Activated naive CD8-positive, alpha-beta T cell treated with anti-CD3 and anti-CD28 coated beads for 36 hours (primary cell): ENCODE data around the gene APBB3. TPM values are rescaled to one million over a fixed set of nuclear protein-coding genes. Genes with fewer than 3 reads are reported as not detected.

Source experiments
- DNase-seq: peaks from one replicate; pipeline ENCODE4 v3.0.0; 2021
- H3K27ac Mint-ChIP-seq: one replicate; pipeline ENCODE4 v1.8.0; 2022; ENCODE audit warnings: mild to moderate bottlenecking, moderate library complexity, mixed read lengths
- H3K27me3 Mint-ChIP-seq: one replicate; pipeline ENCODE4 v1.8.0; 2022; ENCODE audit warnings: mild to moderate bottlenecking, mixed read lengths
- H3K36me3 Mint-ChIP-seq: one replicate; pipeline ENCODE4 v1.8.0; 2021; ENCODE audit warnings: mild to moderate bottlenecking, mixed read lengths
- H3K4me1 Mint-ChIP-seq: one replicate; pipeline ENCODE4 v1.8.0; 2021; ENCODE audit warnings: mixed read lengths
- H3K4me3 Mint-ChIP-seq: one replicate; pipeline ENCODE4 v1.8.0; 2022; ENCODE audit warnings: mild to moderate bottlenecking, moderate library complexity, mixed read lengths
- H3K9me3 Mint-ChIP-seq: one replicate; pipeline ENCODE4 v1.8.0; 2022; ENCODE audit warnings: mixed read lengths
- total RNA-seq, 2 experiments: library from RNA; stranded (reverse); gene quantifications; one replicate each; pipeline ENCODE4 v1.2.3, GENCODE V29; 2021

Gene APBB3
- total RNA-seq, 2 experiments from 2014 or later: 17.5 to 17.8 TPM

DNA sequence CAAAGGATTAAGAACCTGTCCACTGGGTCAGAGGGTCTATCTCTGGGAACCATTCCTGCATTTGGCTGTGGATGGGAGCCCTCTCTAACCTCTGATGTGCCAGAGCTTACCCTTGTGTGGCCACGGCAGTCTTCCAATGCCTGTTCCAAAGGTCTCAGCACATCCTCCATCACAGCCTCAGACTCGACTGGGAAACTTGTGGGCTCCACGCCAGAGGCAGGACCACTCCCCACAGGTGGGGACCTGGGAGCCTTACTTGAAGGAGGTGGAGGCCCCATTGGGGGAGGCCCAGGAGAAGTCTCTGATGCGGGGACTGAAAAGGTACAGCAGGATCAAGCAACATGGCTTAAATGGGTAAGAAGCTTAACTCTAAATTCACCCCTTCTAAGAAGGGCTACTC is 12.5 kb downstream of the APBB3 start:
- no peak for DNase-seq
- Mint-ChIP-seq H3K4me3 (no peak overlapping the region), H3K27ac (peak overlapping the region; percentile 75)

DNA sequence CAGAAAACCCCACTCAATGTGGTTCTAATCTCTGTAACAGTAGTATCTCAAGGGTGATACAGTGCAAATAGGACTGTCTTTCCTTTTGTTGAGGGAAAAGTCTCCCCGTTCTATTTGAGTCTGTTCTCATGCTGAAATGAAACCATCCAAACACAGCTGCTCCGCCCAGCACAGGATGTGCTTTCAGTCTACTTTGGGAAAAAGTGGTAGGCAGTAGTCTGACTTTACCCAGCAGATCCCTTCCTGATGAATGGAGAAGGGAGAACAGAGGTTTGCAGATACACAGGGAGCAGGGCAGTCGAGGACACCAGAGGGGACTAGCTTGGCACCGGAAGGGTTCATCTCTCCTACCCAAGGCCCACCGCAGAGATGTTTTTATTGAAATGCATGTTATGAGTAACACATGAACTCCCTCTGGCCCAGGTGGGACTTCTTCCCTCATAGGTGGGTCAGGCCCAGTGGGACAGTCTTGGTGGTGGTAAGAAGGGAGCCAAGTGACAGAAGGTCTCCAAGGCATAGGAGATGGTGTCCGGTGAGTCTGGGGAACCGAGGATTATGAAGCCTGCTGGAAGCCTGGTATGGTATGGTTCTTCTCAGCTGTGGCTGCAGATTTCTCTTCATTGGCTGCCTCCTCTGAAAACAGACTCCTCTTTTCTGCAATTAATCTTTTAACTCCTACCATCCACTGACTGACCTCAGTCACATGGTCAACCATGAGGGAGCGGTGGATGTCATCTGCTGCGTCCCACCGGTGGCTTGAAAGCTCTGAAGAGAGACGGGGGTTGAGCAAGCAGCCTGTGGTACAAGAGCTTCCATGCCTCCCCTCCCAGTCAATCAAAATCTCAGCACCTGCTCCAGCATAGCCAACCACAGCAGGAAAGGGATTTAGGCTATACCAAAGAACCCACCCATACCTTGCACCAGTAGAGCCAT is 14.0 kb downstream of the APBB3 start:
- DNase-seq: no peak
- Mint-ChIP-seq H3K27ac (peak overlapping the region; percentile 75), H3K36me3 (peaks cover 61% of the 10 kb centered on the region), H3K27me3 (no peaks in the 10 kb centered on the region), H3K4me3 (no peak overlapping the region), H3K9me3 (no peaks in the 10 kb centered on the region), H3K4me1 (peaks cover 71% of the 10 kb centered on the region)

More for the DNA sequence above, 12.5 kb downstream of the APBB3 start:
- Mint-ChIP-seq H3K36me3 (peaks cover 69% of the 10 kb centered on the region), H3K4me1 (peaks cover 78% of the 10 kb centered on the region), H3K9me3 (no peaks in the 10 kb centered on the region), H3K27me3 (no peaks in the 10 kb centered on the region)

DNA sequence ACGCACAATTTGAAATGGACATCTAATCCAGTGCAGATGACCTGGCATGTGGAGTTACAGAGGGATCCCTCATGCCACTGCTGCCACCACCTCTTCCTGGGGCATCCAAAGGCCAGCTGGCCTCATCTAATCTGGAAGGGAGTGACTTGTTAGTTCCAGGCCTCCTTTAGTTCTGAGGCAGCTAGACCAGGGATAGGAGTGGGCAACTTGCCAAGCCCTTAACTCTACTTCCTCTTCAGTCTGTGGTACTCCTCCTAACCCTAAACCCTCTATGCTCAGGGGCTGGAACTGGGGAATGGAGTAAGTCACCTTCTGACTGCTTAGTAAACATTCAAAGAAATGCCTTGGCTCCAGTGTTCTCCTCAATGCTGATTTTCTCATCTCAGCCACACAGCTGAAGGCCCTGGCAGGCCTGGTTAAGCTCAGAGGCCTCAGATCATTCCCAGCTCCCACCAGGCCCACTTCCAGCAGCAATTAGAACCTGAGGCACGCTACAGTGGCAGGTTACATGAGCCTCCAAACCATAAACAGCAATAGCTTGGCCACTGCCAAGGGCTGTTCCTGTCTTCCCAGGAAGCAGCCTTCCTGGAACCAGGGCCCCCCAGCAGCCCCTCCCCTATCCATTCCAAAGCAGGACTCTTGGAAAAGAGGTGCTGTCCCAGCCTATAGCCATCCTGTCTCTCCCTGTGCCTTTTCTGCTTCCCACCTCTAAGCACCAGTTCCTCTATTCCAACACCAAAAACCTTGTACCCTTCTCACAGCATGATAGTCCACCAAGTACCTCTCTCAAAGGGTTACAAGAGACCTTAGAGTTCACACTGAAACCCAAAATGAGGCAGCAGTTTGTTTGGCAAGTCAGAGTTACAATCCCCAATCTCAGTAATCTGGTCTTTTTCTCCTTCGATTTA is 14.9 kb downstream of the APBB3 start:
- no peak for DNase-seq
- no peaks in the 10 kb centered on the region for H3K27me3 Mint-ChIP-seq
- H3K9me3 Mint-ChIP-seq: no peaks in the 10 kb centered on the region
- H3K4me1 Mint-ChIP-seq: peaks cover 64% of the 10 kb centered on the region
- peak overlapping the region; percentile 97 for H3K27ac Mint-ChIP-seq
- peak overlapping the region; percentile 50 for H3K4me3 Mint-ChIP-seq
- H3K36me3 Mint-ChIP-seq: peaks cover 57% of the 10 kb centered on the region

DNA sequence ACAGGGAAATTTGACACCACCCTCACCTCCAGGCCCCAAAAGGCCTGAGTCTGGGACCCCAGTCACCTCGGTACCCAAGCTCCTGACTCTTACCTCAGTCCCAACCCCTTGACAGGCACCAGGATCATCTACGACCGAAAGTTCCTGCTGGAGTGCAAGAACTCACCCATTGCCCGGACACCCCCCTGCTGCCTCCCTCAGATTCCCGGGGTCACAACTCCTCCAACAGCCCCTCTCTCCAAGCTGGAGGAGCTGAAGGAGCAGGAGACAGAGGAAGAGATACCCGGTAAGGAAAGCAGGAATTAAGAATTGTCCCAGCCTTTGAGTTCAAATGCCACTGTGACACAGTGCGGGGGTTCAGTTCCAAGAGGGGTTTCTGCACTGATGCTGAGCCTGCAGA is 15.6 kb downstream of the APBB3 start:
- DNase-seq: no peak
- H3K9me3 Mint-ChIP-seq: no peaks in the 10 kb centered on the region
- peak overlapping the region; percentile 88 for H3K4me3 Mint-ChIP-seq
- peak overlapping the region; percentile 97 for H3K27ac Mint-ChIP-seq
- peaks cover 57% of the 10 kb centered on the region for H3K4me1 Mint-ChIP-seq
- no peaks in the 10 kb centered on the region for H3K27me3 Mint-ChIP-seq
- H3K36me3 Mint-ChIP-seq: peaks cover 57% of the 10 kb centered on the region

DNA sequence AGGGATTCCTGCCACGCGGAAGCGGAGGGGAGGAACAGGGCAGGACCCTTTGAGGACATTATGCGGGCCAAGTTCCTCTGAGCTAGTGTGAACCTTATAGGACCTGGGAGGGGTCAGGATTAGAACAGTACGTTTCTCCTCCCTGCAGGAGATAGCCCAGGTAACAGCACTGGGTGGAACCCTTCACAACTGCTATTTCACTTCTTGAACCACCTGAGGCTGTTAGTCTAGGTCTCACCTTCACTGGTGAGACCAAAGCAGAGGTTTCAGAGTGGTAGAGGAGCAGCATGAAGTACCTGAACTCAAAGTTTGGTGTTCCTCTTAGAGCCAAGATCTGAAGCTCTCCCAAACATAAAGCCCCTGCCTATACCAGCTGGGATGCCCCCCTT is 16.1 kb downstream of the APBB3 start:
- Mint-ChIP-seq H3K4me1 (peaks cover 52% of the 10 kb centered on the region), H3K36me3 (peaks cover 55% of the 10 kb centered on the region), H3K27ac (peak overlapping the region; percentile 97), H3K4me3 (peak overlapping the region; percentile 88), H3K9me3 (no peaks in the 10 kb centered on the region), H3K27me3 (no peaks in the 10 kb centered on the region)
- no peak for DNase-seq

DNA sequence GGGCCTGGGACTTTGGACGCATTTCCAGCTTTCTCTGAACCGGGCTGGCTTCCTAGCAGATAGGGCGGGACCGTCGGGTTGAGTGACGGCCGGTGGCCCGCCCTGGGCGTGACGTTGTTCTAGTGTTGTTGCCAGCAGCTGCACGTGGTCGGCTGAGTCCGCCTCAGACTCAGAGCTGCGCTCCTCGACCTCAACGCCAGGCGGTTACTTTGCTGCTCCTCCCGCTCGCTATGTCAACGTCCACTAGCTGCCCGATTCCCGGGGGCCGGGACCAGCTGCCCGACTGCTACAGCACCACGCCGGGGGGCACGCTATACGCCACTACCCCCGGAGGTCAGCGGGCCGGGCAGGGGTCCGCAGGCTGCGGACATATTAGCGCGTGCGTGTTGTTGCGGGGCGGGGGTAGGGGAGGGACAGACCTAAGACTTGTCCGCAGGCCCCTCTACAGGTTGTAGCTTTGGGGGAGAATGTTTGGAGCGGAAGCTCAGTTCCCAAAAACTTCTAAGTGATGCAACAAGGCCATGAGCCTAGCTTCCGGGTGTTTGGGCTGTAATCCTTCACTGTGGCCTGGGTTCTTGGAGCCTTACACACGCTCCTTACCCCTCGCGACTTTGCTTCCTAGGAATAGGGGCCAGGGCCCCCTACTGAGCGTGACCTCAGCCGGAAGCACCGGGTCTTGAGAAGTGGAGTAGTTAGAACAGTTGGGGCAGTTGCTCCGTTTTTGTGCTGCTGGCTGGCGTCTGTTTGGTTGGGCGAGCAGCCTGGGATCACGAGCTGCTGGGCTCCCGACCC is 16.7 kb downstream of the APBB3 start, which contains the start of gene EIF4EBP3:
Gene EIF4EBP3, plus strand, starts transcription at position 155 of the 792 bp plus-strand sequence. Its CDS starts 76 bp downstream, at position 231.
- H3K4me3 Mint-ChIP-seq: peak within 1 kb of the TSS; percentile 88
- H3K27me3 Mint-ChIP-seq: no peaks in the 10 kb centered on the region
- H3K36me3 Mint-ChIP-seq: peaks cover 51% of the 10 kb centered on the region
- DNase-seq: peak; percentile 86
- peaks cover 46% of the 10 kb centered on the region for H3K4me1 Mint-ChIP-seq
- no peaks in the 10 kb centered on the region for H3K9me3 Mint-ChIP-seq
- peak within 1 kb of the TSS; percentile 97 for H3K27ac Mint-ChIP-seq

DNA sequence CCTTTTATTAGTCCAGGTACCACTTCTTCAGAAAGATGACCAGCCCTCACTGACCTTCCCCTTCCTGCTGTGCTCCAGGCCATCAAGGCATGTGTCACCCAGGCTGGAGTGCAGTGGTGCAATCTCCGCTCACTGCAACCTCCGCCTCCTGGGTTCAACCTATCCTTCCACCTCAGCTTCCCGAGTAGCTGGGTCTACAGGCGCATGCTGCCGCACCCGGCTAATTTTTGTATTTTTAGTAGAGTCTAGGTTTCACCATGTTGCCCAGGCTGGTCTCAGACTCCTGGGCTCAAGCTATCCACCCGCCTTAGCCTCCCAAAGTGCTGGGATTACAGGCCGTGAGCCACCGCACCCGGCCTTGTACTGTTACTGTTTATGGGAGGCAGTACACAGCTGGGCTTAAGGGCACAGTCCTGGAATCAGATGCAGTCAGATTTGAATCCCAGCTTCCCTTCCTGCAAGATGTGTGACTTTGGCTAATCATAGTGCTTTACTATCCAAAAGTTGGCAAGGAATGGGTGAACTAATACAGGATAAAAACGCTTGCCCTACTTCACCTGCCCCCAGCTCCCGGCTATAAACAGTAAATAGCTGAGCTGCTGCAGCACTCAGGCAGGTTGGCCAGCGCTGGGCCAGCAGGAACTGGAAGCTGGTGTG is 17.4 kb downstream of the APBB3 start:
- H3K27ac Mint-ChIP-seq: peak overlapping the region; percentile 97
- no peak for DNase-seq
- peaks cover 48% of the 10 kb centered on the region for H3K36me3 Mint-ChIP-seq
- peaks cover 42% of the 10 kb centered on the region for H3K4me1 Mint-ChIP-seq
- H3K9me3 Mint-ChIP-seq: no peaks in the 10 kb centered on the region
- H3K27me3 Mint-ChIP-seq: no peaks in the 10 kb centered on the region
- peak overlapping the region; percentile 88 for H3K4me3 Mint-ChIP-seq

DNA sequence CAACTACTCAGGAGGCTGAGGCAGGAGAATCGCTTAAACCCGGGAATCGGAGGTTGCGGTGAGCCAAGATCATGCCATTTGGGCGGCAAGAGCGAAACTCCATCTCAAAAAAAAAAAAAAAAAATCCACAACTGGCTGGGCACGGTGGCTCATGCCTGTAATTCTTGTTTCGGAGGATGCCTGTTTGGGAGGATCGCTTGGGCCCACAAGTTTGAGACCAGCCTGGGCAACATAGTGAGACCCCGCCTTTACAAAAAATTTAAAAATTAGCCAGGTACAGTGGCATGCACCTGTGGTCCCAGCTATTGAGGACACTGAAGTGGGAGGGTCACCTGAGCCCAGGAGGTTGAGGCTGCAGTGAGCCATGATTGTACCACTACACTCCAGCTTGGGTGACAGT is 18.8 kb downstream of the APBB3 start:
- no peak overlapping the region for H3K4me3 Mint-ChIP-seq
- peaks cover 43% of the 10 kb centered on the region for H3K36me3 Mint-ChIP-seq
- H3K9me3 Mint-ChIP-seq: no peaks in the 10 kb centered on the region
- peaks cover 36% of the 10 kb centered on the region for H3K4me1 Mint-ChIP-seq
- H3K27me3 Mint-ChIP-seq: no peaks in the 10 kb centered on the region
- DNase-seq: no peak
- H3K27ac Mint-ChIP-seq: no peak overlapping the region

DNA sequence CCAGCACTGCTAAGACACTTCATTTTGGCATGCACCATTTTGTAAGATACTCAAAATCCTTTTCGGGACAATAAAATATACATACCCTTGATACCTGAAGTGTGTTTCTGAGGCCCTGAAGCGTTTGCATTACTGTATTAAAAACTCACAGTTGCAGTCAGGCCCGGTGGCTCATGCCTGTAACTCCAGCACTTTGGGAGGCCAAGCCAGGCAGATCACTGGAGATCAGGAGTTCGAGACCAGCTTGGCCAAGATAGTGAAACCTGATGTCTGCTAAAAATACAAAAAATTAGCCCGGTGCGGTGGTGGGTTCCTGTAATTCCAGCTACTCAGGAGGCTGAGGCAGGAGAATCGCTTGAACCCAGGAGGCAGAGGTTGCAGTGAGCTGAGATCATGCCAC is 19.4 kb downstream of the APBB3 start:
- DNase-seq: no peak
- peaks cover 31% of the 10 kb centered on the region for H3K4me1 Mint-ChIP-seq
- H3K36me3 Mint-ChIP-seq: peaks cover 37% of the 10 kb centered on the region
- no peak overlapping the region for H3K4me3 Mint-ChIP-seq
- H3K27me3 Mint-ChIP-seq: no peaks in the 10 kb centered on the region
- no peak overlapping the region for H3K27ac Mint-ChIP-seq
- no peaks in the 10 kb centered on the region for H3K9me3 Mint-ChIP-seq

DNA sequence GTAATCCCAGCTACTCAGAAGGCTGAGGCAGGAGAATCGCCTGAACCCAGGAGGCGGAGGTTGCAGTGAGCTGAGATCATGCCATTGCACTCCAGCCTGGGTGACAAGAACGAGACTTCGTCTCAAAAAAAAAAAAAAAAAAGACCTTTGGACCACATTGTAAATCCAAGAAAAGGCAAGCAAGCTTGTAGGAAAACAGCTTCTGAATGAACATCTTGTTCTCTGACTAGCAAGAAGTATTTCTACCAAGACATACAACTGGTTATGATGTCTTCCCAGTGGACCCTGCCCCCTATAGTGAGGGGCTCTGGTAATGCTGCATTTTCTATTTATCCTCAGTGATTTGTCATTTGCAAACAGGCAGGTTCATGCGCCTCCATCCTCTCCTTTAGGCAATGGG is 21.4 kb downstream of the APBB3 start:
- H3K27me3 Mint-ChIP-seq: no peaks in the 10 kb centered on the region
- H3K9me3 Mint-ChIP-seq: no peaks in the 10 kb centered on the region
- H3K27ac Mint-ChIP-seq: no peak overlapping the region
- H3K4me3 Mint-ChIP-seq: no peak overlapping the region
- no peak for DNase-seq
- H3K4me1 Mint-ChIP-seq: peaks cover 16% of the 10 kb centered on the region
- H3K36me3 Mint-ChIP-seq: peaks cover 27% of the 10 kb centered on the region

DNA sequence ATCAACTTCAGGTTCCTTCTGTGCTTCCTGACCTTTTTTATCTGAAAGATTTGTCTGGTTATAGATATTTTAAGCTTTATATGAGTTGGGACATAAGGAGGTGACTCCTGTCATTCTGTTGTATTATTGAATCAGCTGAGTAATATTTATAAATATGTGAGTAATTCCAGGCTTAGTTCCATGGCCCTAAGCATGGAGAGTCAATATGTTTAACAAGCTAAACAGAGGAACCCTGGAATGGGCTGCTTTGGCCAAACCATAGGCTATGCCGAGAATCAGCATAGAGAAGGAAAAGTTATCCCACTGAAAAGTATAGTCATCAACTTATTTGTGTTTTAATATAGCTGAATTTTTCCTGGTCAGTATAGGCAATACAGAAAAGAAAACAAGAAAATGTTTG is 24.2 kb downstream of the APBB3 start:
- Mint-ChIP-seq H3K9me3 (no peaks in the 10 kb centered on the region), H3K27me3 (no peaks in the 10 kb centered on the region), H3K27ac (no peak overlapping the region), H3K4me1 (peaks cover 10% of the 10 kb centered on the region), H3K4me3 (no peak overlapping the region), H3K36me3 (peaks cover 23% of the 10 kb centered on the region)
- DNase-seq: no peak

DNA sequence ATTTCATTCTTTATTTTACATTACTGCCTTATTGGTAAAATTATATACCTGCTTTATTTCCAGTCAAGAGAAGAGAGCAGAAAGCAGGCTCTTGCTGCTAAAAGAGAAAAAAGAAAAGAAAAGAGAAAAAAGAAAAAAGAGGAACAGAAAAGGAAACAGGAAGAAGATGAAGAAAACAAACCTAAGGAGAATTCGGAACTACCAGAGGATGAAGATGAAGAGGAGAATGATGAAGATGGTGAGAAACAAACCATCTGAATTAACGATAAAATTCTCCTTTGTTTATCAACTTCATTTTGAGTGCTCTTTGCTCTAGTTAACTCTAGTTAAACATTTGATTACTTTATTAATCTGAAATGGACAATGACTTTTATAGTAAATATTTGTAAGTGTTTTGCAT is 40.4 kb downstream of the APBB3 start:
- no peak for DNase-seq
- Mint-ChIP-seq H3K36me3 (peaks cover 11% of the 10 kb centered on the region), H3K4me1 (no peaks in the 10 kb centered on the region), H3K4me3 (no peak overlapping the region), H3K27ac (peak overlapping the region; percentile 32), H3K27me3 (no peaks in the 10 kb centered on the region), H3K9me3 (peaks cover 4% of the 10 kb centered on the region)

DNA sequence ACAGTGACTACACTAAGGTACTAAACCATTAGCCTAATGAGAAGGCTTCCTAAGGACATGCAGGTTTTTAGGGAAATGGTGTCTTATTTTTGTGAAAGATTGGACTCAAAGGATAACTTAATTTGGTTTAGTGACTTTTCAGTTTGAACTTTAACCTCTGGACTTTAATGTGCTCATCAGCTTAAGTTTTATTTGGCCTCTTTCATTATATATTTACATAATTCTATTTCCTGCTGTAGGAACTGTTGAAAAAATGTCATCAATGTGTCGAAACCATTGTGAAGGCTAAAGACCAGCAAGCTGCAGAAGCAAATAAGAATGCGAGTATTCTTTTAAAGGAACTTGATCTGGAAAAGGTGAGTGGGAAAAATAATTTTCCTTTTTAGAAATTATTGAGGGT is 51.3 kb downstream of the APBB3 start:
- Mint-ChIP-seq H3K4me3 (no peak overlapping the region), H3K4me1 (no peaks in the 10 kb centered on the region), H3K9me3 (no peaks in the 10 kb centered on the region), H3K36me3 (peaks cover 35% of the 10 kb centered on the region), H3K27ac (no peak overlapping the region), H3K27me3 (no peaks in the 10 kb centered on the region)
- no peak for DNase-seq

DNA sequence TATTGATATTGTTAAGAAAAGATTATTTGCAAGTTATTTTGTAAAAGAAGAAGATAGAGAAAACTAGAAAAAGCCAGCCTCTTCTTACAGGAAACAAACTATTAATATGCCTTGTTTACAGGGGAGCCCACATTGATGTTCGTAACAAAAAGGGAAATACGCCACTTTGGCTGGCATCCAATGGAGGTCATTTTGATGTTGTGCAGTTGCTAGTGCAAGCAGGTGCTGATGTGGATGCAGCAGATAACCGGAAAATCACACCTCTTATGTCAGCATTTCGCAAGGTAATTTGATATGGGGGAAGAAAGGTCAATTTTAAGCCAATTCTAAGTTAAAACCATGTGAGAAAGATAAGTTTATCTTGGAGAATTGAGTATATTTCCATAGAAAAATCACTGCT is 54.5 kb downstream of the APBB3 start:
- Mint-ChIP-seq H3K9me3 (no peaks in the 10 kb centered on the region), H3K4me1 (no peaks in the 10 kb centered on the region), H3K4me3 (no peak overlapping the region), H3K27me3 (no peaks in the 10 kb centered on the region), H3K36me3 (peaks cover 20% of the 10 kb centered on the region), H3K27ac (no peak overlapping the region)
- no peak for DNase-seq
